Erythroblast (primary cell): ENCODE measurements around the gene YPEL4.

Experiments
- GATA1 ChIP-seq: IDR thresholded peaks from 2 replicates; pipeline ENCODE4 v1.6.1; 2011; ENCODE audit warnings: low read depth, mild to moderate bottlenecking, control low read depth, low read length, moderate library complexity
- POLR2A ChIP-seq: IDR thresholded peaks from 2 replicates; pipeline ENCODE4 v1.6.1; 2011; ENCODE audit warnings: mild to moderate bottlenecking, low read length

GRCh38 chr11:57674251-57674650 is 24.5 kb upstream of the YPEL4 start:
- TF ChIP-seq POLR2A = no peak
- TF ChIP-seq GATA1 = no peak
